Trophoblast cell (in vitro differentiated cells and primary cell): Measurements from ENCODE around the gene BNC2.

Source experiments
- DNase-seq, 2 donors: peaks; one replicate each; pipeline ENCODE4 v3.0.0-alpha.2; 2016
- H2AFZ ChIP-seq: 2 replicates; pipeline ENCODE4 v1.6.1; 2013; ENCODE audit warnings: low read length, moderate library complexity, mild to moderate bottlenecking; ENCODE audit not compliant: insufficient read depth, poor library complexity
- H2AK5ac ChIP-seq: 2 replicates; pipeline ENCODE4 v1.6.1; 2013; ENCODE audit warnings: mild to moderate bottlenecking, low read length
- H2BK120ac ChIP-seq: 2 replicates; pipeline ENCODE4 v1.6.1; 2013; ENCODE audit warnings: low read length, mild to moderate bottlenecking, moderate library complexity; ENCODE audit not compliant: insufficient read depth, poor library complexity
- H2BK12ac ChIP-seq: 2 replicates; pipeline ENCODE4 v1.6.1; 2013; ENCODE audit warnings: mild to moderate bottlenecking, low read length, moderate library complexity
- H2BK5ac ChIP-seq: 2 replicates; pipeline ENCODE4 v1.6.1; 2013; ENCODE audit warnings: low read length, low read depth, moderate library complexity, mild to moderate bottlenecking; ENCODE audit not compliant: poor library complexity
- H3K14ac ChIP-seq: 2 replicates; pipeline ENCODE4 v1.6.1; 2013; ENCODE audit warnings: mild to moderate bottlenecking, low read length
- H3K18ac ChIP-seq: 2 replicates; pipeline ENCODE4 v1.6.1; 2013; ENCODE audit warnings: mild to moderate bottlenecking, low read length
- H3K23ac ChIP-seq: 2 replicates; pipeline ENCODE4 v1.6.1; 2013; ENCODE audit warnings: low read length
- H3K27ac ChIP-seq: 2 replicates; pipeline ENCODE4 v1.5.1; 2013; ENCODE audit warnings: low read depth, mild to moderate bottlenecking, inconsistent platforms, low read length, moderate library complexity
- H3K27me3 ChIP-seq: 2 replicates; pipeline ENCODE4 v1.6.1; 2013; ENCODE audit warnings: inconsistent platforms, mild to moderate bottlenecking, low read length, moderate library complexity; ENCODE audit not compliant: insufficient read depth
- H3K36me3 ChIP-seq, 2 experiments: 1 replicate in 1 of 2; 2 replicates in 1 of 2; pipeline ENCODE4 v1.6.1; 2013; ENCODE audit warnings: low read length in 2 of 2, mild to moderate bottlenecking in 2 of 2, moderate library complexity in 1 of 2; ENCODE audit not compliant: insufficient read depth in 2 of 2, control insufficient read depth in 1 of 2
- H3K4ac ChIP-seq: 2 replicates; pipeline ENCODE4 v1.6.1; 2013; ENCODE audit warnings: low read depth, mild to moderate bottlenecking, low read length, moderate library complexity
- H3K4me1 ChIP-seq, 2 experiments: 1 replicate in 1 of 2; 2 replicates in 1 of 2; pipeline ENCODE4 v1.6.1; 2013; ENCODE audit warnings: low read length in 2 of 2, mild to moderate bottlenecking in 2 of 2, moderate library complexity in 1 of 2; ENCODE audit not compliant: insufficient read depth in 2 of 2, control insufficient read depth in 1 of 2
- H3K4me2 ChIP-seq: 2 replicates; pipeline ENCODE4 v1.6.1; 2013; ENCODE audit warnings: inconsistent platforms, mild to moderate bottlenecking, low read length, moderate library complexity
- H3K4me3 ChIP-seq: 2 replicates; pipeline ENCODE4 v1.5.1; 2013; ENCODE audit warnings: mild to moderate bottlenecking, low read depth, low read length, inconsistent platforms
- H3K79me1 ChIP-seq: one replicate; pipeline ENCODE4 v1.6.1; 2013; ENCODE audit warnings: low read length
- H3K79me2 ChIP-seq: 2 replicates; pipeline ENCODE4 v1.6.1; 2013; ENCODE audit warnings: low read length, mild to moderate bottlenecking; ENCODE audit not compliant: control insufficient read depth, insufficient read depth, poor library complexity
- H3K9ac ChIP-seq: 2 replicates; pipeline ENCODE4 v1.6.1; 2013; ENCODE audit warnings: mild to moderate bottlenecking, low read length
- H3K9me3 ChIP-seq: 2 replicates; pipeline ENCODE4 v1.6.1; 2013; ENCODE audit warnings: low read depth, mild to moderate bottlenecking, control low read depth, inconsistent platforms, low read length; ENCODE audit not compliant: insufficient read depth
- H4K12ac ChIP-seq: 2 replicates; pipeline ENCODE4 v1.6.1; 2013; ENCODE audit warnings: low read depth, mild to moderate bottlenecking, low read length, moderate library complexity
- H4K8ac ChIP-seq: 2 replicates; pipeline ENCODE4 v1.6.1; 2013; ENCODE audit warnings: low read depth, mild to moderate bottlenecking, low read length, moderate library complexity
- H4K91ac ChIP-seq: one replicate; pipeline ENCODE4 v1.6.1; 2013; ENCODE audit warnings: low read depth, mild to moderate bottlenecking, low read length, moderate library complexity
- WGBS: extraction: QIAGEN DNeasy Blood & Tissue Kit; methylation state at CpG from one replicate; pipeline ENCODE4 v1.1.7; 2013; ENCODE audit warnings: missing lambda C conversion rate; ENCODE audit not compliant: insufficient read length, insufficient coverage; ENCODE audit errors: extremely low coverage; 5-methylcytosine and 5-hydroxymethylcytosine counted together

BNC2 gene

DNA sequence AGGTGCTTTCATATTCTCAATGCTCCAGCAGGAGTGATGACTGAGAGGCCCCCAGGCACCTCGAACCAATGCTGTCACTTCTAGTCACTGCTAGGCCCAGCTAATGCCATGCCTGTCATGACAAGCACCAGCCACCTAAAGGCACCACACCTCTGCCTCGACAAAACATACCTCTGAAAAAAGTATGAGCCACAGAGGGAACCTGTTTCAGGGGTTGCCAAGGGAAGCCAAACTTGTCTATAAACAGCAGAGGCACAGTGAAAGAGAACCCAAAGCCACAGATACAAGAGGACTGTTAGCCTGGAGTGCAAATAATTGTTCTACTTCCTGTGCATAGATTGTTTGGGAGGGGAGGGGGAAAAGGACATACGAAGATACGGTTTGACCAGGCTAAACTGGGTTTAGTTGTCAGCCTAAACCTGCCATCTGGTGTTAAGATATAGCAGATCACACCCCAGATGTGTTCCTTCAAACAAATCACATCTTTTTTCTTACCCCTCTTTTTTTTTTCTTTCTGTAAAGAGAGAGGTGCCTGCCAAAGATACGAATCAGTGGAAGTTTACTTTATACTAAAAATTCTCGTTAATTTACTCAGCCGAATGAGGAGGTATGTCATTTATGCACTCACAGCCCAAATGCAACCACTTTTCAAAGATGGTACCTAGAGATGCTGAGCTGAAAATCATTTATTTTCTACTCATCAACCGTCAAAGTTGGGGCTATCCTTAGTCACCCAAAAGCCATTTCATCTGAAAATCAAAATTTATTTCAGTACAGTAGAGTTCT, 45.7 kb downstream of the BNC2 start:
- Histone ChIP-seq H2BK5ac (peak overlapping the region; percentile 9), H3K79me1 (peaks cover 5% of the 10 kb centered on the region)

DNA sequence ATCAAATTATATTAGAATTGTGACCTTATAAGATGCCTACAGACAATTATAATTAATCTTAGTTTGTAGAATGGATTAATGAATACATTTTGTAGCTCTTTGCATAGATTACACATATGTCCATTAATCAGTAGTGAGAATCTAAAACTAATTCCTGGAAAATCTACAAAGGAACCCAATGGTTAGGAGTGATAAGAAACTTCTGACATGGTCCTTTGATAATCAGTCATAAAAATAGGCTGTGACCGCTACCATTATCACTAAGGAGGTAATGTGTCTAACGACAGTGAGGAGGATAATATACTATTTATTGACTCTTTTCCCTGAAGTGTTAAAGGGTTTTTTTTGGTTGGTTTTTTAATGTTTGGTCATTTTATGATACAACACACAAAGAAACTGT, 46.6 kb downstream of the BNC2 start:
- Histone ChIP-seq H3K9ac (no peak overlapping the region), H3K79me2 (peaks cover 2% of the 10 kb centered on the region), H2BK5ac (no peak overlapping the region), H3K4me2 (no peak overlapping the region), H3K4me3 (no peak overlapping the region), H3K27ac (no peak overlapping the region), H2AK5ac (no peak overlapping the region), H3K27me3 (no peaks in the 10 kb centered on the region), H2AFZ (no peak overlapping the region), H3K4me1 (peaks cover 5 to 10% of the 10 kb centered on the region in 2 experiments), H3K36me3 (no peaks in the 10 kb centered on the region), H3K23ac (no peak overlapping the region), H4K8ac (no peak overlapping the region), H3K4ac (no peak overlapping the region), H3K9me3 (no peaks in the 10 kb centered on the region), H3K18ac (no peak overlapping the region), H2BK12ac (no peak overlapping the region), H3K79me1 (peaks cover 5% of the 10 kb centered on the region), H4K12ac (no peak overlapping the region), H3K14ac (no peak overlapping the region), H2BK120ac (no peak overlapping the region), H4K91ac (no peak overlapping the region)
- no CpG with 5 or more reads among the region's 2 CpGs for WGBS
- no peak for DNase-seq

More for the DNA sequence above, 45.7 kb downstream of the BNC2 start:
- DNase-seq, result peak; percentile 84 to 85
- H3K27ac ChIP-seq, result no peak overlapping the region
- no peak overlapping the region for H3K4me2 ChIP-seq
- H2AK5ac ChIP-seq, result no peak overlapping the region
- no peak overlapping the region for H3K4me3 ChIP-seq
- H4K8ac ChIP-seq, result no peak overlapping the region
- no peak overlapping the region for H3K9ac ChIP-seq
- no peaks in the 10 kb centered on the region for H3K36me3 ChIP-seq
- no CpG with 5 or more reads among the region's 8 CpGs for WGBS
- no peak overlapping the region for H3K18ac ChIP-seq
- H3K23ac ChIP-seq, result no peak overlapping the region
- peak overlapping the region; percentile 8 for H4K91ac ChIP-seq
- H3K4ac ChIP-seq, result no peak overlapping the region
- no peak overlapping the region for H3K14ac ChIP-seq
- H3K27me3 ChIP-seq, result no peaks in the 10 kb centered on the region
- H3K9me3 ChIP-seq, result no peaks in the 10 kb centered on the region
- H2AFZ ChIP-seq, result no peak overlapping the region
- peaks cover 5 to 10% of the 10 kb centered on the region in 2 experiments for H3K4me1 ChIP-seq
- peaks cover 2% of the 10 kb centered on the region for H3K79me2 ChIP-seq
- H2BK12ac ChIP-seq, result peak overlapping the region; percentile 54
- no peak overlapping the region for H4K12ac ChIP-seq
- H2BK120ac ChIP-seq, result no peak overlapping the region

DNA sequence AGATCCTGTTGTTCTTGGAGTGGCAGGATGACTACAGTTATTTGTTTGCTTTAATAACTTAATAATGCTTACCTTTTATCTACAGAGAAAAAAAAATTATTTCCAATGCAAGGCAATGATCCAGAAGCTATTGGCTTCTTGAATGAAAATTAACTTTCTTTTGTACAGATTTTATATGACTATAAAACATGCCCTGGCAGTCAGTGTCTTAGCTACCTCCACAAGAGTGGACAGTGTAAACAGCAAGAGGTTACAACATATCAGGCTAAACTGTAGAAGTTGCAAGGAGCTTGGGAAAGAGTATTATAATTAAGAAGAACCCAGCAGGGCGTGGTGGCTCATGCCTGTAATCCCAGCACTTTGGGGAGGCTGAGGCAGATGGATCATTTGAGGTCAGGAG, 49.1 kb downstream of the BNC2 start:
- Histone ChIP-seq H2AFZ (no peak overlapping the region), H3K36me3 (no peaks in the 10 kb centered on the region), H4K91ac (no peak overlapping the region), H4K8ac (no peak overlapping the region), H3K9ac (no peak overlapping the region), H3K4me2 (no peak overlapping the region), H2AK5ac (no peak overlapping the region), H3K27me3 (no peaks in the 10 kb centered on the region), H2BK12ac (no peak overlapping the region), H3K4me1 (peaks cover 5 to 12% of the 10 kb centered on the region in 2 experiments), H2BK5ac (no peak overlapping the region), H4K12ac (no peak overlapping the region), H3K18ac (no peak overlapping the region), H3K9me3 (no peaks in the 10 kb centered on the region), H3K4ac (no peak overlapping the region), H2BK120ac (no peak overlapping the region), H3K79me2 (no peaks in the 10 kb centered on the region), H3K79me1 (peaks cover 3% of the 10 kb centered on the region), H3K27ac (no peak overlapping the region), H3K14ac (no peak overlapping the region), H3K23ac (no peak overlapping the region), H3K4me3 (no peak overlapping the region)
- DNase-seq, result no peak
- WGBS, result no CpG with 5 or more reads among the region's 1 CpG

DNA sequence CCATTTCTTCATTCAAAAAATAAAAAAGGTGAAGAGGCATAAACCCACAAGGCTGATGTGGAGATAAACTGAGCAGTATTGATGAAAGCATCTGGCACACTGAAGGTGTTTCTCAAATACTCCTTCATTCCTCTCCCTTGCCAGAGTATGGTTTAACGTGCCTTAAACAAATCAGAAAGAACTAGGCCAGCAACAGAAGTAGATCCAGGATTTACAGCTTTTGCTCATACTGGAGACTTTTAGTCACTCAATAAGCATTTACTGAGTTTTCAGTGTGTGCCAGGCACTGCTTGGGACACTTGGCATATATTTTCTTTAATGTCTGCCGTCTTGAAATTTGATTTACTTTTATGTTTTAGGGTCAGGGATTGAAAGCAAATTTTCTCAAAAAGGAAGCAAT, 53.0 kb downstream of the BNC2 start:
- Histone ChIP-seq H4K12ac (no peak overlapping the region), H2AFZ (no peak overlapping the region), H4K91ac (no peak overlapping the region), H3K4me2 (no peak overlapping the region), H3K4me1 (peaks cover 0 to 2% of the 10 kb centered on the region in 2 experiments), H2BK120ac (no peak overlapping the region), H3K14ac (no peak overlapping the region), H3K4ac (no peak overlapping the region), H3K23ac (no peak overlapping the region), H3K79me2 (no peaks in the 10 kb centered on the region), H3K9me3 (no peaks in the 10 kb centered on the region), H3K79me1 (no peaks in the 10 kb centered on the region), H2BK12ac (no peak overlapping the region), H3K4me3 (no peak overlapping the region), H2BK5ac (no peak overlapping the region), H3K27ac (no peak overlapping the region), H4K8ac (no peak overlapping the region), H2AK5ac (no peak overlapping the region), H3K9ac (no peak overlapping the region), H3K27me3 (no peaks in the 10 kb centered on the region), H3K18ac (no peak overlapping the region), H3K36me3 (no peaks in the 10 kb centered on the region)
- no CpG with 5 or more reads among the region's 2 CpGs for whole genome bisulfite sequencing
- no peak for DNase-seq
